Limb (tissue), 2 donors: Measurements from ENCODE around the gene RAB27B.
"Not testable (repeated sequence)": the region's sequence is repeated elsewhere in the genome, so short reads cannot be mapped to it uniquely, and the experiment has no call there.

Experiments
- DNase-seq, 2 donors: peaks; one replicate each; pipeline ENCODE4 v3.0.0-alpha.2; 2016; ENCODE audit errors: extremely low spot score in 2 of 2

Gene RAB27B

DNA sequence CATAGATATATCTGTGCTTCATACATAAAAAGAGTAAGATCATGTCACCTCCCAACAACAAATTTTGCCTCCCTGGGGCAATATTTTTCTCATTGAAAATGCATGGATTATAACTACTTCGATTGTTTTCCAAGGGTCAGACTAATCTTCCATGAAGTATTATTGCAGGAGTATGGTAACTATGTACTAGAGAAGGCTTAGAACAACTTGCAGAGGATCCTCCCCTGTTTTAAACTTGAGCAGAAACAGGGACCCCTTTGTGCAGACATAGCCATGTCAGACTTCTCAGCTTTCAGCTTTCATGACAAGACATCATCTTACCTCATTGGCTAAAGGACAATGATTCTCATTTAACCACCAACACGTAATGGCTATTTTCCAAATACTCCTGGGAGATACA lies 13.2 kb upstream of the RAB27B start:
- DNase-seq, result no peak

DNA sequence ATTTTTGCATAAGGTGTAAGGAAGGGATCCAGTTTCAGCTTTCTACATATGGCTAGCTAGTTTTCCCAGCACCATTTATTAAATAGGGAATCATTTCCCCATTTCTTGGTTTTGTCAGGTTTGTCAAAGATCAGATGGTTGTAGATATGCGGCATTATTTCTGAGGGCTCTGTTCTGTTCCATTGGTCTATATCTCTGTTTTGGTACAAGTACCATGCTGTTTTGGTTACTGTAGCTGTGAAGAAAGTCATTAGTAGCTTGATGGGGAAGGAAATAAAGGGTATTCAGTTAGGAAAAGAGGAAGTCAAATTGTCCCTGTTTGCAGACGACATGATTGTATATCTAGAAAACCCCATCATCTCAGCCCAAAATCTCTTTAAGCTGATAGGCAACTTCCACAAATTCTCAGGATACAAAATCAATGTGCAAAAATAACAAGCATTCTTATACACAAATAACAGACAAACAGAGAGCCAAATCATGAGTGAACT lies 7.4 kb upstream of the RAB27B start:
- DNase-seq, result not testable (repeated sequence)

DNA sequence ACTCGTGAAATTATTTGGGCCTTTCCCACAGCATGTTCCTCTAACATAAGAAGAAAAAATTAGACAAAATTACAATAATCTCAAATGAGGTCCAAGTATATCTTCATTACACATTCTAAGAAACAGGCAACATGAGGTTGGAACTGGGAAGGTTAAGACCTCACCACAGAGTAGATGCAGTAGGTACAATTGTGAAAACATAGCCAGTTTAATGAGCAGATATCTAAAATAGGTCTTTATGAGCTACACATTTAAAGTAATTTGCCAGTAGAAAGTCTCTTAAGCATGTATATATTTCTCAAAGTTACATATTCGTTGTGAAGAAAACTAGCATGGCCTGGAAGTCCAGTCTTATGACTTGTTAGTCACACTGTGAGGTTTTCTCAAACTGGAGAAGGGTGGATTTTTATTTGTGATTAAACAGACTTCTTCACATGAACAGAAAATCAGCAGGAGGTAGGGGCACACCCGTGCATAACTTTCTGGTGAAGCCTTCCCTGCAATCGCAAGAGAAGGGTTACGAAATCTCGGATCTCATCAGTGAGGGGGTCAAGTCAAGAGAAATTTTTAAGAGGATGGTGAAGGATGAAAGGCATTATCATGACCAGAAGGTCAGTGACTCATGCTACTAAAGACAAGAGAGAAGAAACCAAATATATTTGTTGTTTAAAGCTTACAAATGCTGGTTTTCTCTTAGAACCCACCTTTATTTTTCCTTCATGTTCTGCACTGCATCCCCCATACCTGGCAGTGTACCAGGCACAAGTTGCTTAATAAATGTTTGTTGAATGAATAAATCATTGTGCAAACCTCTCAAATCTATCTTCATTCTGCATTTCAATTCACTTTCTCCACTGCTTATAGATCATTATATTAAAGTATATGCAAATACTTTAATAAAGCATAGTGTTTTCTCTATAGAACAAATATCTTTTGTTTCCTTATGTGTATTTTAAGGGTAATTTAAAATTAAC lies 5.1 kb upstream of the RAB27B start:
- no peak for DNase-seq

GRCh38 chr18:54824761-54825160 lies 3.5 kb upstream of the RAB27B start:
- DNase-seq, result no peak

GRCh38 chr18:54825601-54826344 lies 2.5 kb upstream of the RAB27B start:
- DNase-seq, result no peak

GRCh38 chr18:54828986-54829385 lies 709 bp downstream of the RAB27B start:
- DNase-seq, result no peak

DNA sequence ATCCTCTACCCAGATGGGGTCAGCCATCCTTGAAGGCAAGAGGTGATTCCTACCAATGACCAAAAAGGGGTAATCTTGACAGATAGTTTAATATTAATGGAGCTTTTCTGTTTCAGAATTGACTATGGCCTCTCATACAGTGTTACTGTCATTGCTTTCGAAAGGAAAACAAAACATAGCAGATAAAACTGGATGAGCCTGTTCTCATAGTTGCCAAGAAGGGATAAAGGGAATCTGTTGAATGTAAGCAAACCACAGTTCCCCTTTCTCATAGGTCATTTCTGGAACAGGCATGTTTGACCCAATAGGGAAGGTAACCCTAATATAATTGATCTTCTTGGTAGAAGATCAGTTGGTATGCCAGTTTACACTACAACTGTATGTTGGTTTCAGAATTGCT lies 1.6 kb downstream of the RAB27B start:
- DNase-seq, result no peak

- no peak for DNase-seq
These were observed 2.0 kb downstream of the RAB27B start for GRCh38 chr18:54830260-54830659.

- DNase-seq, result no peak
These were observed 2.6 kb downstream of the RAB27B start for GRCh38 chr18:54830866-54831265.

- no peak for DNase-seq
These were observed 7.7 kb downstream of the RAB27B start for GRCh38 chr18:54835944-54836343.

- no peak for DNase-seq
These were observed 15.0 kb downstream of the RAB27B start for GRCh38 chr18:54843314-54843713.

DNA sequence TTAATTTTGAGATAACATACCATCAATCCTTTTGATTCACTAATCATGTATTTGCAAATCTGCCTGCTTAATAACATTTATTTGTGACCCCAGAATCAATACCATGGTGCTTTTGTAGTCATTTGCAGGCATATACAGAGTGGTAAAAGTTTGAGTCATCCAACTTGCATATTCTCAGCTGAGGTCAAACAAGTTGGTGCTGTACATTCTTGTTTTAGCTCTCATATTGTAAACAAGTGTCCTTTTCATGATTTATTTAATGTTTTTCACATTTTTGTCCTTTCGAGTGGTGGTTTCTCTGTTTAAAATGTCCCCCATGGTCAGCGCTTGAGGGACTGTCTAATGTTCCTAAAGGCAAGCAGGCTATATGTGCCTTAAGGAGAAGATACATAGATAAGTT lies 17.5 kb downstream of the RAB27B start:
- DNase-seq, result no peak

- DNase-seq, result no peak
These were observed 19.8 kb downstream of the RAB27B start for GRCh38 chr18:54848121-54848520.

- no peak for DNase-seq
These were observed 21.4 kb downstream of the RAB27B start for GRCh38 chr18:54849683-54850082.

GRCh38 chr18:54850598-54850997 lies 22.3 kb downstream of the RAB27B start:
- DNase-seq, result no peak

- no peak for DNase-seq
These were observed 24.8 kb downstream of the RAB27B start for GRCh38 chr18:54852780-54853675.

DNA sequence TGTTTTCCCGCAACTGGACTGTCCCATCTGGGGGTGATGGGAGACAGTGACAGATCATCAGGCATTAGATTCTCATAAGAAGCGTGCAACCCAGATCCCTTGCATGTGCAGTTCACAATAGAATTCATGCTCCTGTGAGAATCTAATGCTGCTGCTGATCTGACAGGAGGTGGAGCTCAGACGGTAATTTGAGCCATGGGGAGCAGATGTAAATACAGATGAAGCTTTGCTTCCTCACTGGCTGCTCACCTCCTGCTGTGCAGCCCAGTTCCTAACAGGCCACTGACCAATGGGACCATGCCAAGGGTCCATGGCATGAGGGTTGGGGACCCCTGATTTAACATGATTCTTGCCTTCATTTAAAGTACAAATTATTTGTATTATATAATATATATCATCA lies 26.8 kb downstream of the RAB27B start:
- not testable (repeated sequence) for DNase-seq

- no peak for DNase-seq
These were observed 27.9 kb downstream of the RAB27B start for GRCh38 chr18:54856105-54856646.

DNA sequence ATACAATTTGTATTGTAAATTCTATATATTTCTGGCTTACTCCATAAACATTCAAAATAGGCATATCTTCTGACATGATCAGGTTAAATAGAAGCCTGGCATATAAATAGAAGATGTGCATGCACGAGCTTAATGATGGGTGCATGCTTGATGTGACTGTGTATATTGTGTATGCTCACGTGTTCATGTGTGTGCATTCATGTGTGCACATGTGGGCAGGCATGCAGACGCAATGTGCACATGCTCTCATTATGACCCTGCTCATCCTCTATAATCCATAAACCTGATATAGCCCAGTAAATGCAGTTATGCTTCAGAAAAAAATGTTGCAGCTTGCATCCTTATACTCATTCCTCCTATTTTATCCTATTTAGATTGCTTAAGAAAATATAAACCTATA lies 29.2 kb downstream of the RAB27B start:
- DNase-seq, result no peak

- no peak for DNase-seq
These were observed 31.6 kb downstream of the RAB27B start for GRCh38 chr18:54859667-54860421.
